RWPE1 (cell line): Measurements from ENCODE around the gene SEMA6D.
"Not testable (repeated sequence)": the region's sequence is repeated elsewhere in the genome, so short reads cannot be mapped to it uniquely, and the experiment has no call there.

Experiments used
- CTCF ChIA-PET: fragments of 350-600 bp; sonication (Branson Sonifier 250); formaldehyde crosslinking; extraction: SDS; loops from one replicate; lab custom pipeline; 2021; lab: Yijun Ruan, JAX
- POLR2A ChIA-PET: fragments of 400-600 bp; formaldehyde crosslinking; extraction: SDS; loops from one replicate; lab custom pipeline; 2020; ENCODE audit warnings: antibody characterized with exemption; ENCODE audit not compliant: low non-redundant PET; lab: Yijun Ruan, JAX
- DNase-seq: peaks from one replicate; pipeline ENCODE4 v3.0.0; 2012; ENCODE audit warnings: low spot score
- H3K27ac ChIP-seq: fragments of 450-650 bp; 2 replicates; pipeline ENCODE4 v1.5.1; 2017
- TF ChIP-seq, protein P1 (sequence below): fragments of 450-650 bp; conservative IDR thresholded peaks from 2 replicates; pipeline ENCODE4 v1.5.1; 2017; ENCODE audit warnings: low read depth, mild to moderate bottlenecking

SEMA6D gene

DNA sequence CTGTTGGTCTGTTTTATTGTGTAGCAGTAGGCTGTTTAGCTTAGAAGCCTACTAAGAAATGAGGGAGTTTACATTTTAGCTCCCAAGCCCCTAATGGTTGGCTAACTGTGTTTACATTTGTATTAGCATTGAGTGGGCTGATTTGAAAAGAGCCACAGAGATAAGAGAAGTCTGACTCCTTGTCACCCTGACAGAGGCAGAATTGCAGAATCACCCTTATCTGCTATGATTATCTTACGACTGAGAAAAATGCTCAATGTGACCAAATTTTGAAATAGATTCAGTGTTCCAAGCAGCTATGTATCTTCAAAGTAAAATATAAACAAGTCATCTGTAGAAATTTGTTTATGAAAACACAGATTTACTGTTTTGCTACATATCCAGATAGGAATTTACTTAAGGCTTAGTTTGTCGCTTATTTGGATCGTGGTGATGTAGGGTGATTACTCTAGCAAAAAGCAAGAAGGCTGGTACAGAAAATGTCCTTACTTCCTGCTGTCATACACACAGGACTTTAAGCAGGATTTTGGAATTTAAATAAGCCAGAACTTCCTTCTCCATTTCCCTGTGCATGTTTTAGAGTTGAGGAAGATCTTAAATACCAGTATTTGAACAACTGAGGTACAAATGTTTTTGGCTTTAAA lies 19.0 kb downstream of the SEMA6D start:
- CTCF ChIA-PET: interaction anchor here (1.1 kb wide), 1 partner anchor 19 kb away, joined by 4 read pairs; the partner anchor contains the start of gene SEMA6D
- POLR2A ChIA-PET: no interaction called here
- H3K27ac ChIP-seq: no peak overlapping the region
- no peak for DNase-seq
- TF ChIP-seq, protein P1, sequence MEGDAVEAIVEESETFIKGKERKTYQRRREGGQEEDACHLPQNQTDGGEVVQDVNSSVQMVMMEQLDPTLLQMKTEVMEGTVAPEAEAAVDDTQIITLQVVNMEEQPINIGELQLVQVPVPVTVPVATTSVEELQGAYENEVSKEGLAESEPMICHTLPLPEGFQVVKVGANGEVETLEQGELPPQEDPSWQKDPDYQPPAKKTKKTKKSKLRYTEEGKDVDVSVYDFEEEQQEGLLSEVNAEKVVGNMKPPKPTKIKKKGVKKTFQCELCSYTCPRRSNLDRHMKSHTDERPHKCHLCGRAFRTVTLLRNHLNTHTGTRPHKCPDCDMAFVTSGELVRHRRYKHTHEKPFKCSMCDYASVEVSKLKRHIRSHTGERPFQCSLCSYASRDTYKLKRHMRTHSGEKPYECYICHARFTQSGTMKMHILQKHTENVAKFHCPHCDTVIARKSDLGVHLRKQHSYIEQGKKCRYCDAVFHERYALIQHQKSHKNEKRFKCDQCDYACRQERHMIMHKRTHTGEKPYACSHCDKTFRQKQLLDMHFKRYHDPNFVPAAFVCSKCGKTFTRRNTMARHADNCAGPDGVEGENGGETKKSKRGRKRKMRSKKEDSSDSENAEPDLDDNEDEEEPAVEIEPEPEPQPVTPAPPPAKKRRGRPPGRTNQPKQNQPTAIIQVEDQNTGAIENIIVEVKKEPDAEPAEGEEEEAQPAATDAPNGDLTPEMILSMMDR: no peak

DNA sequence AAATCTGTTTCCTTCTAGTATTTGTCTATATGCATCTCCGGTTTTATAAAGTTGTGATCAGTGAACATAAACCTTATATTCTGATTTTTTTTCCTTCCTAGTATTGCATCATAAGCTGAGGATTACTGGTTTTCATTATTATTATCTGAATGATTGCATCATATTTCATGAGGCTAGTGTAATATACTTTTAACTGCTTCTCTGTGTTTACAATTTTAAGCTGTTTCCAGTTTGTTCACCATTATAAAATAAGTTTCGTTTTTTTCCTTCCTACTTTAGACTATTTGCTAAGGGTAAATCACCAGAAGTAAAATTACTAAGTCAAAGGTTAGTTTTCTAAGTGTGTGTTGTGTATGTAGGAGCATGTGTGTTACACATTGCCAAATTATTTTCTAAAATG lies 20.2 kb downstream of the SEMA6D start:
- CTCF ChIA-PET: interaction anchor here (1.1 kb wide), 1 partner anchor 20 kb away, joined by 4 read pairs; the partner anchor contains the start of gene SEMA6D
- DNase-seq: no peak
- POLR2A ChIA-PET: no interaction called here
- H3K27ac ChIP-seq: no peak overlapping the region
- TF ChIP-seq, protein P1: no peak

DNA sequence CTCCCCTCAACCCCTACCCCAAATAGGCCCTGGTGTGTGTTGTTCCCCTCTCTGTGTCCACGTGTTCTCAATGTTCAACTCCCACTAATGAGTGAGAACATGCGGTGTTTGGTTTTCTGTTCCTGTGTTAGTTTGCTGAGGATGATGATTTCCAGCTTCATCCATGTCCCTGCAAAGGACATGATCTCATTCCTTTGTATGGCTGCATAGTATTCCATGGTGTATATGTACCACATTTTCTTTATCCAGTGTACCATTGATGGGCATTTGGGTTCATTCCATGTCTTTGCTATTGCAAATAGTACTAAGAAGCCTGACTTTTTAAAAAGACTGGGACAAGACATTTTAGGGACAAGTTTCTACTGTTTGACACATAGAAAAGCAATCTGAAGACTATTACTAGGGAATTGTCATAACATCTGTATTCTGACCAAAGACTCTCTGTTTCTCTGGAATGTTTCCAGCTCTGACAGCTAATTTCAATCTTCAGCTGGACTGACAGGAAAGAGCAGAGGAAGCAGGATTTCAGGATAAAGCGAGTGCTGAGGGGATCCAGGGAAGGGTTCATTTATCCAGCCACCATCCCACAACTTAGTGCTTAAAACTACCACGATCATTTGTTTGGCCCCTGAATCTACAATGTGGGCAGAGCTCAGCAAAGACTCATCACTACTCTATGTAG lies 21.0 kb downstream of the SEMA6D start:
- POLR2A ChIA-PET, H3K27ac ChIP-seq, DNase-seq, CTCF ChIA-PET: not testable (repeated sequence)

DNA sequence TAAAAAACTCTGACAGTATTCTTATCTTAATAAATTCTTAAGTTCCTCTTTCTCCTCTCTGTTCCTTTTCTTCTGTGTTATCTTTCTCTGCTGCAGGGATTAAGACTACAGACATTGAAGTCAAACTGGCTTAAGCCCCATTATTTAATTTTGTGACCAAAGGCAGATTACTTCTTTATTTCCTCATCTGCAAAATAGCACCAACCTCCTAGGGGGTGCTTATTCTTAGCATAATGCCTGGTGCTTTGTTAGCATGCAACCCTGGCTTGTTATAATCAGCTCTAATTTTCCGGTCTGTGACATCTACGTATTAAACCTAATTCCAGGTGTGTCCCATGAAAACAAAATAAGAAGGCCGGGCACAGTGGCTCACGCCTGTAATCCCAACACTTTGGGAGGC lies 23.8 kb downstream of the SEMA6D start:
- ChIA-PET CTCF (interaction anchor here (0.6 kb wide), 1 partner anchor 110 kb away, joined by 3 read pairs; no protein-coding TSS in a partner anchor), POLR2A (no interaction called here)
- H3K27ac ChIP-seq: no peak overlapping the region
- TF ChIP-seq, protein P1: no peak
- DNase-seq: no peak

DNA sequence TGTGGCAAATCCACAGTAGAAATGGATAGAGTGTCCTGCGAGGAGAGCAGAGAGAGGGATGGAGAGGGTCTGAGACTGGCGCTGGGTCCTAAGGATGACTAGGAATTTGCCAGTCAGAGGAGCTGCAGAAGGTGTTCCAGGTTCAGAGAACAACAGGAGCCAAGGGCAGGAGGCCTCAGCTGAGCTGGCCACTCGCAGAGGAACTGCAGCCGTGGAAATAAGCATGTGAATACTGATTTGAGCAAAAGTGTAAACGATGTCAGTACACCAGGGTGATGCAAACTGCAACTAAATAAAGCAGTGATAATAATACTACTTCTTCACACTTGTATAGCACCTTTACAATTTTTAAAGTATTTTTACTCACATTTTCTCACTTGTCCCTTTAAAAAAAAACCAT lies 24.6 kb downstream of the SEMA6D start:
- CTCF ChIA-PET: interaction anchor here (0.7 kb wide), 1 partner anchor 25 kb away, joined by 4 read pairs; no protein-coding TSS in a partner anchor
- TF ChIP-seq, protein P1: no peak
- H3K27ac ChIP-seq: no peak overlapping the region
- DNase-seq: no peak
- POLR2A ChIA-PET: no interaction called here

DNA sequence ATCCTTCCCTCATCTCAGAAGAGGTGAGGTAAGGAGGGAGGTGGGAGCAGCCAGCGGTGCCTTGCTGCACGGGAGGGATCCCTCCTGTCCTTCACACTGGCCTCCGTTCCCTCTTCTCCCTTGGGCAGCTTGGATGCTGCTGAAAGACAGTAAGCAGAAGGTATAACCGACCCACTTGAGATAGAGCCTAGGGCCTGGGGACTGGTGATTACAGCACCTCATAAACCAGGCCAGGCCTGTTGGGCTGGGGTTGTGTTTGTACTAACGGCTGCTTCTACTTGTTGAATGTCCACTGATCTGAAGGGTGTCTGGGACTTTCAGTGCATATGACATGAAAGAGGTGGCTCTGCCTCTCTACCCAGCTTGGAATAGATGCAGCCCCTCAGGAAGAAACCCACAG lies 25.0 kb downstream of the SEMA6D start:
- DNase-seq: no peak
- H3K27ac ChIP-seq: no peak overlapping the region
- POLR2A ChIA-PET: no interaction called here
- CTCF ChIA-PET: interaction anchor here (0.7 kb wide), 1 partner anchor 26 kb away, joined by 4 read pairs; no protein-coding TSS in a partner anchor
- TF ChIP-seq, protein P1: no peak

DNA sequence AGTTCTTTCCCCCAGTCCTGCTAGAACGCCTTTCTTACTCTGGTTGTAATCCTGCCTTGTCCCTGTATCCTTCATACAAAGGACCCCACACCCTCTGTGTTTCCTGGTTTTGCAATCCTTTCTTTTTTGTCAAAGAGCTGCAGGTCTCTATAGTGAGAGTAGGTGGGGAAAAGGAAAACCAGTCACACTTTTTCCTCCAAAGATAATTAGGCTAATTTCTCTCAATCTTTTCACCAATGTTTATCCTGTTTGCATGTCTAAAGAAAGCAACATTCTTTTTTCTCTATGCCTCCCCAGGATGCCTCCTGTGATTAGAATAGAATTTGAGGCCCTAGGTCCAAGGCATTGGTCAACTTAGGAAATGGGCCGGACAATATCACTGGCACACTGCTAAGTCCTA lies 25.4 kb downstream of the SEMA6D start:
- POLR2A ChIA-PET: no interaction called here
- CTCF ChIA-PET: interaction anchor here (0.6 to 0.7 kb wide), 2 partner anchors 26 to 74 kb away, joined by 3 to 4 read pairs; no protein-coding TSS in a partner anchor
- TF ChIP-seq, protein P1: no peak
- H3K27ac ChIP-seq: no peak overlapping the region
- no peak for DNase-seq
